HepG2 (cell line): ENCODE data around the gene DPT. TPM values are rescaled to one million over a fixed set of nuclear protein-coding genes. Genes with fewer than 3 reads are reported as not detected.

Experiments used
- ATAD3A ChIP-seq: sonication (generic); formaldehyde crosslinking; IDR thresholded peaks from 2 replicates; pipeline ENCODE4 v1.4.0; 2020; ENCODE audit warnings: missing genetic modification reagents
- BRD4 ChIP-seq: sonication (generic); formaldehyde crosslinking; IDR thresholded peaks from 2 replicates; pipeline ENCODE4 v1.4.0; 2020; ENCODE audit warnings: missing genetic modification reagents
- CENPX ChIP-seq: sonication (generic); formaldehyde crosslinking; IDR thresholded peaks from 2 replicates; pipeline ENCODE4 v1.9.0; 2021; ENCODE audit warnings: mild to moderate bottlenecking, missing genetic modification reagents, moderate library complexity
- DBP ChIP-seq: sonication (generic); formaldehyde crosslinking; IDR thresholded peaks from 2 replicates; pipeline ENCODE4 v1.4.0; 2020; ENCODE audit warnings: missing genetic modification reagents; ENCODE audit errors: not compliant biosample characterization
- DNMT1 ChIP-seq: sonication (generic); formaldehyde crosslinking; IDR thresholded peaks from 2 replicates; pipeline ENCODE4 v1.5.1; 2020; ENCODE audit warnings: mild to moderate bottlenecking, missing genetic modification reagents
- ELF1 ChIP-seq: sonication (generic); formaldehyde crosslinking; IDR thresholded peaks from 2 replicates; pipeline ENCODE4 v1.4.0; 2020; ENCODE audit warnings: missing genetic modification reagents
- ETV6 ChIP-seq: sonication (generic); formaldehyde crosslinking; conservative IDR thresholded peaks from 2 replicates; pipeline ENCODE4 v1.4.0; 2020; ENCODE audit warnings: missing genetic modification reagents
- FOXA3 ChIP-seq: IDR thresholded peaks from 2 replicates; pipeline ENCODE4 v1.6.1; 2016; ENCODE audit warnings: missing genetic modification reagents, missing compliant biosample characterization
- GPBP1L1 ChIP-seq: sonication (generic); formaldehyde crosslinking; IDR thresholded peaks from 2 replicates; pipeline ENCODE4 v1.5.0; 2020; ENCODE audit warnings: mild to moderate bottlenecking, missing genetic modification reagents
- HOXA9 ChIP-seq: sonication (generic); formaldehyde crosslinking; IDR thresholded peaks from 2 replicates; pipeline ENCODE4 v1.8.1; 2022; ENCODE audit warnings: missing genetic modification reagents, mild to moderate bottlenecking, moderate library complexity, borderline replicate concordance
- PHF21A ChIP-seq: sonication (generic); formaldehyde crosslinking; IDR thresholded peaks from 2 replicates; pipeline ENCODE4 v1.5.0; 2020; ENCODE audit warnings: mild to moderate bottlenecking, missing genetic modification reagents
- SOX6 ChIP-seq, 2 experiments: fragments of 450-650 bp in 1 of 2; sonication (generic) in 1 of 2; formaldehyde crosslinking in 1 of 2; IDR thresholded peaks; 2 replicates each; pipeline versions ENCODE4 v1.4.0 to v1.6.1; 2017 to 2020; ENCODE audit warnings: antibody characterized with exemption in 1 of 2, mild to moderate bottlenecking in 1 of 2, missing genetic modification reagents in 1 of 2
- SRF ChIP-seq: IDR thresholded peaks from 2 replicates; pipeline ENCODE4 v1.6.1; 2011; ENCODE audit warnings: mild to moderate bottlenecking, low read depth, low read length, moderate library complexity
- ZBTB33 ChIP-seq: sonication (generic); formaldehyde crosslinking; IDR thresholded peaks from 2 replicates; pipeline ENCODE4 v1.4.0; 2020; ENCODE audit warnings: missing genetic modification reagents
- ZFP90 ChIP-seq: sonication (generic); formaldehyde crosslinking; IDR thresholded peaks from 2 replicates; pipeline ENCODE4 v1.8.0; 2022; ENCODE audit warnings: missing genetic modification reagents, mild to moderate bottlenecking, inconsistent platforms, borderline replicate concordance
- ZNF18 ChIP-seq: sonication (generic); formaldehyde crosslinking; IDR thresholded peaks from 2 replicates; pipeline ENCODE4 v1.8.0; 2022; ENCODE audit warnings: mild to moderate bottlenecking, missing genetic modification reagents; ENCODE audit not compliant: insufficient replicate concordance
- ZNF451 ChIP-seq: sonication (generic); formaldehyde crosslinking; IDR thresholded peaks from 2 replicates; pipeline ENCODE4 v1.5.0; 2020; ENCODE audit warnings: mild to moderate bottlenecking, missing genetic modification reagents
- ZNF468 ChIP-seq: sonication (generic); formaldehyde crosslinking; IDR thresholded peaks from 2 replicates; pipeline ENCODE4 v1.8.0; 2022; ENCODE audit warnings: mild to moderate bottlenecking, moderate library complexity, missing genetic modification reagents
- ZNF615 ChIP-seq: sonication (generic); formaldehyde crosslinking; IDR thresholded peaks from 2 replicates; pipeline ENCODE4 v1.5.0; 2020; ENCODE audit warnings: mild to moderate bottlenecking, missing genetic modification reagents, borderline replicate concordance
- ZNF720 ChIP-seq: sonication (generic); formaldehyde crosslinking; IDR thresholded peaks from 2 replicates; pipeline ENCODE4 v1.4.0; 2020; ENCODE audit warnings: missing genetic modification reagents
- polyA plus RNA-seq, 8 experiments: library from polyadenylated mRNA; depleted of rRNA in 3 of 8; stranded (reverse) in 7 of 8; unstranded in 1 of 8; fragments of >200 nt; fragmentation: Illumina TruSeq in 4 of 8; extraction: Trizol in 4 of 8; gene quantifications; 2 replicates each; pipeline versions ENCODE4 v1.2.1 to v1.2.3, GENCODE V29; 2011 to 2016; ENCODE audit warnings: low read depth in 4 of 8, missing spikeins in 1 of 8, mixed read lengths in 1 of 8; ENCODE audit not compliant: insufficient read depth in 1 of 8
- total RNA-seq, 5 experiments: library from RNA; depleted of rRNA; stranded (reverse); fragments of >200 nt; fragmentation: Illumina TruSeq; extraction: Trizol; gene quantifications; 2 replicates each; pipeline ENCODE4 v1.2.3, GENCODE V29; 2016; ENCODE audit warnings: low read depth in 1 of 5
- TF ChIP-seq, protein P1 (sequence below): sonication (generic); formaldehyde crosslinking; IDR thresholded peaks from 2 replicates; pipeline ENCODE4 v1.9.0; 2021; ENCODE audit warnings: missing genetic modification reagents, mild to moderate bottlenecking, borderline replicate concordance
- TF ChIP-seq, protein P2 (sequence below): sonication (generic); formaldehyde crosslinking; IDR thresholded peaks from 2 replicates; pipeline ENCODE4 v1.4.0; 2020; ENCODE audit warnings: missing genetic modification reagents

DPT gene
- total and polyA plus RNA-seq, 2 of the 13 experiments (the other 11 are each of a cell fraction or from before 2014, with no cell fraction given), result 0.04 TPM; not detected in 1

DNA sequence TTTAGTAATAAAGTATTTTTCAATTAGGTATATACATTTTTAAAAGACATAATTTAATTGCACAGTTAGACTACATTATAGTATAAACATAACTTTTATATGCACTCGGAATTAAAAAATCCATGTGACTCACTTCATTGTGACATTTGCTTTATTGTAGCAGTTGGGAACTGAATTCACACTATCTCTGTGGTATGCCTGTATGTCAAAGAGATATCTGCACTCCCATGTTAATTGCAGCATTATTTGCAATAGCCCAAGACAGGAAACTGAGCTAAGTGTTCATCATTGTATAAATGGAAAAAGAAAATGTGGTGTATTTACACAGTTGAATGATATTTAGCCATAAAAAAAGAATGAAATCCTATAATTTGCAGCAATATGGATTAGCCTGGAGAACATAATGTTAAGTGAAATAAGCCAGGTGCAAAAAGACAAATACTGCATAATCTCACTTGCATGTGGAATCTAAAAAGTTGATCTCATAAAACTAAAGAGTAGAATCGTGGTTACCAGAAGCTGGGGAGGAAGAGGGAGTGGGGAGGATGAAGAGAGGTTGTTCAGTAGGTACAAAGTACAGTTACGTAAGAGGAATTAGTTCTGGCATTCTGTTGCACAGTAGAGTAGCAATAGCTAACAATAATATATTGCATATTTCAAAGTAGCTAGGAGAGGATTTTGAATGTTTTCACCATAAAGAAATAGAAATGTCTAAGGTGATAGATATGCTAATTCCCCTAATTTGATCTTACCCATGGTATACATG is 64.8 kb downstream of the DPT start (continued):
- TF ChIP-seq FOXA3, result 0 out of 2 replicates have a peak, but pooled peaks have one; percentile 45
- TF ChIP-seq PHF21A (CRISPR knock-in tag), result no peak
- no peak for TF ChIP-seq BRD4
- no peak for TF ChIP-seq GPBP1L1
- TF ChIP-seq ZNF468 (CRISPR knock-in tag), result no peak
- TF ChIP-seq ZNF720 (CRISPR knock-in tag), result no peak
- TF ChIP-seq SOX6 (IDR thresholded peaks at IDR 0.05), result no peak
- no peak; the same call in 1 of the 2 replicates for TF ChIP-seq SOX6 (CRISPR knock-in tag; IDR thresholded peaks at IDR 0.05)
- TF ChIP-seq ZNF451 (CRISPR knock-in tag), result no peak
- TF ChIP-seq DNMT1 (CRISPR knock-in tag), result no peak
- no peak for TF ChIP-seq ZNF615 (CRISPR knock-in tag)
- TF ChIP-seq CENPX (CRISPR knock-in tag), result no peak
- no peak for TF ChIP-seq HOXA9
- TF ChIP-seq ZBTB33 (CRISPR knock-in tag), result no peak
- TF ChIP-seq, protein P1, sequence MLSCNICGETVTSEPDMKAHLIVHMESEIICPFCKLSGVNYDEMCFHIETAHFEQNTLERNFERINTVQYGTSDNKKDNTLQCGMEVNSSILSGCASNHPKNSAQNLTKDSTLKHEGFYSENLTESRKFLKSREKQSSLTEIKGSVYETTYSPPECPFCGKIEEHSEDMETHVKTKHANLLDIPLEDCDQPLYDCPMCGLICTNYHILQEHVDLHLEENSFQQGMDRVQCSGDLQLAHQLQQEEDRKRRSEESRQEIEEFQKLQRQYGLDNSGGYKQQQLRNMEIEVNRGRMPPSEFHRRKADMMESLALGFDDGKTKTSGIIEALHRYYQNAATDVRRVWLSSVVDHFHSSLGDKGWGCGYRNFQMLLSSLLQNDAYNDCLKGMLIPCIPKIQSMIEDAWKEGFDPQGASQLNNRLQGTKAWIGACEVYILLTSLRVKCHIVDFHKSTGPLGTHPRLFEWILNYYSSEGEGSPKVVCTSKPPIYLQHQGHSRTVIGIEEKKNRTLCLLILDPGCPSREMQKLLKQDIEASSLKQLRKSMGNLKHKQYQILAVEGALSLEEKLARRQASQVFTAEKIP (CRISPR knock-in tag), result no peak
- no peak for TF ChIP-seq DBP (CRISPR knock-in tag)
- no peak for TF ChIP-seq SRF
- no peak for TF ChIP-seq ZFP90
- TF ChIP-seq, protein P2, sequence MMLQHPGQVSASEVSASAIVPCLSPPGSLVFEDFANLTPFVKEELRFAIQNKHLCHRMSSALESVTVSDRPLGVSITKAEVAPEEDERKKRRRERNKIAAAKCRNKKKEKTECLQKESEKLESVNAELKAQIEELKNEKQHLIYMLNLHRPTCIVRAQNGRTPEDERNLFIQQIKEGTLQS (CRISPR knock-in tag), result no peak
- no peak for TF ChIP-seq ELF1 (CRISPR knock-in tag)
- TF ChIP-seq ZNF18, result no peak
- TF ChIP-seq ATAD3A (CRISPR knock-in tag), result no peak
- TF ChIP-seq ETV6 (CRISPR knock-in tag), result no peak
